ENCODE data around the gene CNTN5.

CNTN5 gene

GRCh38 chr11:100141201-100141600, 1120.5 kb downstream of the CNTN5 start:
- no peak for DNase-seq

- no peak for DNase-seq
These were observed 1131.2 kb downstream of the CNTN5 start for GRCh38 chr11:100151944-100152343.

GRCh38 chr11:100152766-100153165, 1132.0 kb downstream of the CNTN5 start:
- no peak for DNase-seq

GRCh38 chr11:100163471-100163870, 1142.7 kb downstream of the CNTN5 start:
- no peak for DNase-seq

- no peak for DNase-seq
These were observed 1154.1 kb downstream of the CNTN5 start for GRCh38 chr11:100174881-100175280.

- no peak for DNase-seq
These were observed 1155.7 kb downstream of the CNTN5 start for GRCh38 chr11:100176456-100176855.

GRCh38 chr11:100177651-100178050, 1156.9 kb downstream of the CNTN5 start:
- no peak for DNase-seq

- no peak for DNase-seq
These were observed 1161.6 kb downstream of the CNTN5 start for GRCh38 chr11:100182350-100182749.

- DNase-seq: no peak
These were observed 1162.2 kb downstream of the CNTN5 start for GRCh38 chr11:100182927-100183326.

- DNase-seq: no peak
These were observed 1164.8 kb downstream of the CNTN5 start for GRCh38 chr11:100185588-100185987.

GRCh38 chr11:100188137-100188783, 1167.5 kb downstream of the CNTN5 start:
- DNase-seq: no peak

- DNase-seq: no peak
These were observed 1169.6 kb downstream of the CNTN5 start for GRCh38 chr11:100190395-100190794.

- no peak for DNase-seq
These were observed 1171.4 kb downstream of the CNTN5 start for GRCh38 chr11:100192181-100192580.

GRCh38 chr11:100203789-100204188, 1183.0 kb downstream of the CNTN5 start:
- no peak for DNase-seq

- no peak for DNase-seq
These were observed 1185.2 kb downstream of the CNTN5 start for GRCh38 chr11:100205926-100206325.

GRCh38 chr11:100208207-100208606, 1187.5 kb downstream of the CNTN5 start:
- no peak for DNase-seq

- DNase-seq: no peak
These were observed 1194.0 kb downstream of the CNTN5 start for GRCh38 chr11:100214791-100215190.

- no peak for DNase-seq
These were observed 1200.1 kb downstream of the CNTN5 start for GRCh38 chr11:100220801-100221200.

- DNase-seq: no peak
These were observed 1201.0 kb downstream of the CNTN5 start for GRCh38 chr11:100221791-100222190.

- DNase-seq: no peak
These were observed 1203.8 kb downstream of the CNTN5 start for GRCh38 chr11:100224541-100225034.

- DNase-seq: no peak
These were observed 1208.3 kb downstream of the CNTN5 start for GRCh38 chr11:100229086-100229485.

GRCh38 chr11:100232006-100232405, 1211.3 kb downstream of the CNTN5 start:
- no peak for DNase-seq

- no peak for DNase-seq
These were observed 1214.3 kb downstream of the CNTN5 start for GRCh38 chr11:100235085-100235484.

GRCh38 chr11:100240025-100240539, 1219.3 kb downstream of the CNTN5 start:
- DNase-seq: no peak

GRCh38 chr11:100247704-100248103, 1227.0 kb downstream of the CNTN5 start:
- DNase-seq: no peak
